Ectodermal cell (in vitro differentiated cells): ENCODE measurements around the gene ADAMTS17.

Experiments
- H3K27ac ChIP-seq: 2 replicates; pipeline ENCODE4 v1.7.0; 2013; ENCODE audit warnings: mild to moderate bottlenecking, low read depth, low read length; ENCODE audit not compliant: insufficient read depth, poor library complexity, severe bottlenecking
- H3K27me3 ChIP-seq: 2 replicates; pipeline ENCODE4 v1.7.0; 2013; ENCODE audit warnings: mild to moderate bottlenecking, low read length; ENCODE audit not compliant: insufficient read depth, control insufficient read depth, poor library complexity, severe bottlenecking
- H3K36me3 ChIP-seq: one replicate; pipeline ENCODE4 v1.7.0; 2013; ENCODE audit warnings: low read length; ENCODE audit not compliant: control insufficient read depth, insufficient read depth
- H3K4me1 ChIP-seq: one replicate; pipeline ENCODE4 v1.7.0; 2013; ENCODE audit warnings: low read length; ENCODE audit not compliant: control insufficient read depth, insufficient read depth
- H3K4me3 ChIP-seq: 2 replicates; pipeline ENCODE4 v1.7.0; 2013; ENCODE audit warnings: low read depth, low read length, control low read depth; ENCODE audit not compliant: insufficient read depth
- H3K9me3 ChIP-seq: 2 replicates; pipeline ENCODE4 v1.7.0; 2013; ENCODE audit warnings: mild to moderate bottlenecking, low read length, moderate library complexity; ENCODE audit not compliant: control insufficient read depth
- WGBS, 2 experiments: methylation state at CpG; one replicate each; pipeline ENCODE4 v1.1.7; 2013; ENCODE audit warnings: missing lambda C conversion rate in 2 of 2; 5-methylcytosine and 5-hydroxymethylcytosine counted together

The ADAMTS17 gene

GRCh38 chr15:99993262-99993661, 348.5 kb downstream of the ADAMTS17 start:
- Histone ChIP-seq H3K36me3 (no peaks in the 10 kb centered on the region), H3K4me1 (peaks cover 15% of the 10 kb centered on the region), H3K4me3 (no peak overlapping the region), H3K27ac (no peak overlapping the region), H3K9me3 (no peaks in the 10 kb centered on the region), H3K27me3 (no peaks in the 10 kb centered on the region)
- WGBS, 2 experiments: 92 to 96% methylated on average over 8 of the region's 8 CpGs

GRCh38 chr15:99992611-99993231, 349.1 kb downstream of the ADAMTS17 start:
- Histone ChIP-seq H3K4me3 (no peak overlapping the region), H3K9me3 (no peaks in the 10 kb centered on the region), H3K27ac (no peak overlapping the region), H3K27me3 (no peaks in the 10 kb centered on the region), H3K36me3 (no peaks in the 10 kb centered on the region), H3K4me1 (peaks cover 15% of the 10 kb centered on the region)
- WGBS, 2 experiments: 92 to 93% methylated on average over 29 of the region's 29 CpGs

- H3K4me3 ChIP-seq: no peak overlapping the region
- H3K27me3 ChIP-seq: no peaks in the 10 kb centered on the region
- peaks cover 4% of the 10 kb centered on the region for H3K4me1 ChIP-seq
- no peaks in the 10 kb centered on the region for H3K9me3 ChIP-seq
- WGBS, 2 experiments: 95 to 97% methylated on average over 9 of the region's 9 CpGs
- no peak overlapping the region for H3K27ac ChIP-seq
- no peaks in the 10 kb centered on the region for H3K36me3 ChIP-seq
Observed at GRCh38 chr15:99989095-99989494, 352.7 kb downstream of the ADAMTS17 start.

- H3K36me3 ChIP-seq: no peaks in the 10 kb centered on the region
- H3K27ac ChIP-seq: no peak overlapping the region
- WGBS, 2 experiments: 83 to 86% methylated on average over 3 of the region's 3 CpGs
- H3K9me3 ChIP-seq: no peaks in the 10 kb centered on the region
- no peak overlapping the region for H3K4me3 ChIP-seq
- no peaks in the 10 kb centered on the region for H3K27me3 ChIP-seq
- peaks cover 11% of the 10 kb centered on the region for H3K4me1 ChIP-seq
Observed at GRCh38 chr15:99987701-99988100, 354.1 kb downstream of the ADAMTS17 start.

- no peak overlapping the region for H3K27ac ChIP-seq
- 92 to 94% methylated on average over 5 of the region's 5 CpGs for WGBS, 2 experiments
Observed at GRCh38 chr15:99987119-99987506, 354.7 kb downstream of the ADAMTS17 start.

GRCh38 chr15:99986297-99987118, 355.3 kb downstream of the ADAMTS17 start:
- Histone ChIP-seq H3K4me3 (no peak overlapping the region), H3K4me1 (peaks cover 18% of the 10 kb centered on the region), H3K36me3 (no peaks in the 10 kb centered on the region), H3K27me3 (no peaks in the 10 kb centered on the region), H3K9me3 (no peaks in the 10 kb centered on the region), H3K27ac (no peak overlapping the region)
- WGBS, 2 experiments: 80 to 84% methylated on average over 9 of the region's 9 CpGs

More at GRCh38 chr15:99987119-99987506, 354.7 kb downstream of the ADAMTS17 start:
- Histone ChIP-seq H3K4me1 (peaks cover 17% of the 10 kb centered on the region), H3K9me3 (no peaks in the 10 kb centered on the region), H3K27me3 (no peaks in the 10 kb centered on the region), H3K4me3 (no peak overlapping the region), H3K36me3 (no peaks in the 10 kb centered on the region)

- Histone ChIP-seq H3K9me3 (no peaks in the 10 kb centered on the region), H3K36me3 (no peaks in the 10 kb centered on the region), H3K27ac (no peak overlapping the region), H3K27me3 (no peaks in the 10 kb centered on the region), H3K4me3 (no peak overlapping the region), H3K4me1 (peaks cover 18% of the 10 kb centered on the region)
- WGBS, 2 experiments: 96% methylated on average over 4 of the region's 4 CpGs
Observed at GRCh38 chr15:99985878-99986277, 355.9 kb downstream of the ADAMTS17 start.

DNA sequence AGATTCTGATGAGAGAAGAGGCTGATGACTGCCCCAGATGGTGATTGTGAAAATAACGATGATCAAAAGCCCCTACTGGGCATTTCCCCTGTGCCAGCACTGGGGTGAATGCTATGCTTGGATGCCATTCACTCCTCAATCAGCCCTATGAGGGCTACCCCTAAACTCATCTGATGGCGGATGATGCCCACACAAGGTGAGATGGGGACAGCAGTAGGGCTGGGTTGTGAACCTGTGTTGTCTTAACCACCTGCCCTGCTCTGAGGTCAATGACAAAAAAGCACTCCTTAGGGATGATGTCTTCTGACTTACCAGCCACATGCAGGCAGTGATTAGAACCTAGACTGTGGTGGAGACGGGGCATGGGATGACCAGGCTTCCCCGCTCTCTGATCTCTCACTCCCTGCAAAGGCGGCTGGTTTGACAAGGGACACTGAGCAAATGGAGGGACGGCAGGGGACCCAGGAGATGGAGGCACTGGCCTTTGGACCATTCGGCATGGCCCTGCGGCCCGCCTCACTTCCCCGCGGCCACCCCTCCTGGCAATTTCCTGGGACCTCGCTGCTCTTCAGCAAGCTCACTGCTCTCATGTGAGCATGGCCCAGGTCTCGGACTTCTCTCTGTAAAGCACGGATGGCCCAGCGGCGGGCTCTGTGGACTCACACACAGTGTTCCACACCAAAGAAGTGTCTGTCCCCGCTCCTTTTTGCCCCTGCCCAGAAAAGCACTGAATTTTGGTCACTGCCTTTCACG, 357.1 kb downstream of the ADAMTS17 start:
- Histone ChIP-seq H3K4me1 (peaks cover 18% of the 10 kb centered on the region), H3K27me3 (no peaks in the 10 kb centered on the region), H3K27ac (no peak overlapping the region), H3K36me3 (no peaks in the 10 kb centered on the region), H3K4me3 (no peak overlapping the region), H3K9me3 (no peaks in the 10 kb centered on the region)
- WGBS, 2 experiments: 93 to 94% methylated on average over 18 of the region's 18 CpGs

- peaks cover 18% of the 10 kb centered on the region for H3K4me1 ChIP-seq
- peak overlapping the region; percentile 71 for H3K27ac ChIP-seq
- 14 to 22% methylated on average over 17 of the region's 17 CpGs for whole genome bisulfite sequencing, 2 experiments
- H3K9me3 ChIP-seq: no peaks in the 10 kb centered on the region
- no peak overlapping the region for H3K4me3 ChIP-seq
- no peaks in the 10 kb centered on the region for H3K36me3 ChIP-seq
- no peaks in the 10 kb centered on the region for H3K27me3 ChIP-seq
Observed at GRCh38 chr15:99983886-99984286, 357.9 kb downstream of the ADAMTS17 start.
